Spinal cord (tissue), 10 donors: ENCODE measurements around the gene FGF8. TPM values are rescaled to one million over a fixed set of nuclear protein-coding genes. Genes with fewer than 3 reads are reported as not detected.

Experiments used
- DNase-seq, 6 donors: peaks; one replicate each; pipeline versions ENCODE4 v3.0.0 to v3.0.0-alpha.2; 2013 to 2015; ENCODE audit warnings: low spot score in 6 of 6, low read depth in 4 of 6
- H3K27ac ChIP-seq: one replicate; pipeline ENCODE4 v1.5.1; 2013; ENCODE audit warnings: low read depth, low read length, control low read depth
- H3K27me3 ChIP-seq: one replicate; pipeline ENCODE4 v1.6.1; 2013; ENCODE audit warnings: low read length; ENCODE audit not compliant: control insufficient read depth, insufficient read depth
- H3K36me3 ChIP-seq: one replicate; pipeline ENCODE4 v1.6.1; 2013; ENCODE audit warnings: low read length; ENCODE audit not compliant: control insufficient read depth, insufficient read depth
- H3K4me1 ChIP-seq: one replicate; pipeline ENCODE4 v1.6.1; 2013; ENCODE audit warnings: low read length; ENCODE audit not compliant: control insufficient read depth, insufficient read depth
- H3K4me3 ChIP-seq: one replicate; pipeline ENCODE4 v1.5.1; 2013; ENCODE audit warnings: low read depth, low read length, control low read depth
- H3K9me3 ChIP-seq: one replicate; pipeline ENCODE4 v1.6.1; 2013; ENCODE audit warnings: low read length; ENCODE audit not compliant: control insufficient read depth, insufficient read depth
- WGBS: methylation state at CpG from one replicate; pipeline ENCODE4 v1.1.5; 2013; ENCODE audit warnings: missing lambda C conversion rate; ENCODE audit not compliant: insufficient coverage; 5-methylcytosine and 5-hydroxymethylcytosine counted together
- polyA plus RNA-seq, 2 donors: library from polyadenylated mRNA; unstranded; fragments of 120-200 nt; gene quantifications; one replicate each; pipeline ENCODE4 v1.2.1, GENCODE V29; 2013; ENCODE audit not compliant: insufficient read length in 2 of 2
- total RNA-seq, 2 donors: library from RNA; depleted of rRNA in 1 of 2; stranded (reverse); fragments of 120-200 nt in 1 of 2; fragments of >200 nt in 1 of 2; gene quantifications; one replicate each; pipeline versions ENCODE4 v1.2.3 to v1.2.4, GENCODE V29; 2013 to 2014
- donor health status: healthy.

Gene FGF8
- total and polyA plus RNA-seq, 4 donors = 0.69 to 2.2 (median 1.2) TPM

DNA sequence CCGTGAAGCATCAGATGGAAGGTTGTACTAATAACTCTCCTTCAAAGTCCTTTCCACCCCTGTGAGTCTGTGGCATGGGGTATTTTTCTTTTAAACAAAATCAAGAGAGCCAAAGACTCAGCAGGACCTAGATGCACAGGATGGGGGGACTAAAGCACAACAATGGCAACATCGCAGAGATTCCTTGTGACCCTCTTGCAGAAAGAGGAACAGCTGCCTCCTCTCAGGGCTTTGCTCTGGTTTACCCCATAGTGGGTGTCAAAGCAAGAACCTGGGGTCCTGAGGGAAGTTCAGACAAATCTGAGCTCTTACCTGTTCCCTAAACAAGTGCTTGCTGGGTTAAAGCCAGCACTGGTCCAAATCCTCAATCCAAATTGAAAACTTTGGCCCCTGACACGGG, 39.2 kb downstream of the FGF8 start:
- WGBS = 17% methylated on average over 1 of the region's 3 CpGs
- Histone ChIP-seq H3K9me3 (no peaks in the 10 kb centered on the region), H3K27me3 (peaks cover 3% of the 10 kb centered on the region), H3K4me1 (no peaks in the 10 kb centered on the region), H3K27ac (no peak overlapping the region), H3K36me3 (no peaks in the 10 kb centered on the region), H3K4me3 (no peak overlapping the region)
- no peak for DNase-seq

DNA sequence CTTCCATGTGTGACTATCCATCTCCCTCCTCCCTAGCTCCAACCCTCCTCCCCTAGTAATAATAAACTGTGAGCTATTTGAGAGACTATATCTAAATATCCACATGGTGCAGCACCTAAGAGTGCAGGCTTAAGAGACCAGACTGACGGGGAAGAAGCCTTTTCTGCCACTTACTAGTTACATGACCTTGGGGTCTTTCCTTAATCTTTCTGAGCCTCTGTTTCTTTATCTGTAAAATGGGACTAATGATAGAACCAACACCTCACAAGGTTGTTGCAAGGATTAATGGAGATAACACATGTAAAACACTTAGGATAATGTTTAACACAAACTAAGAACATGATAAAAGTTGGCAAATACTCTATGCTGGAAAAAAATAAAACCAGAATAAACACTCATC, 43.8 kb downstream of the FGF8 start:
- H3K36me3 ChIP-seq = no peaks in the 10 kb centered on the region
- H3K9me3 ChIP-seq = no peaks in the 10 kb centered on the region
- peaks cover 3% of the 10 kb centered on the region for H3K27me3 ChIP-seq
- no peak overlapping the region for H3K27ac ChIP-seq
- no peak overlapping the region for H3K4me3 ChIP-seq
- no CpG with 5 or more reads among the region's 1 CpG for WGBS
- H3K4me1 ChIP-seq = no peaks in the 10 kb centered on the region
- DNase-seq = no peak

DNA sequence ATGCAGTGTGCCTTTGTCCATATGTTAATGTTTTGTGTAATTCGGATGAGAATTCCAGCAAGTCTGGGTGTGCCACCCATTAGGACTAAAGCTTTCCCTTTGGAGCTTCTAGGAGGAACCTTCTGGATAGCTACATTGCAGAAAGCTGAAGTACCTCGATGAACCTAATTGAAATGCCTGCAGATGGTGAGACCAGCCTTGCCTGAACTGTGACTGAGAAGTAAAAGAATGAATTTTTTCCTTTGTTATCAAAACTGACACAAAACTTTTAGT, 49.9 kb downstream of the FGF8 start:
- Histone ChIP-seq H3K36me3 (no peaks in the 10 kb centered on the region), H3K4me1 (no peaks in the 10 kb centered on the region), H3K27me3 (no peaks in the 10 kb centered on the region), H3K27ac (no peak overlapping the region), H3K4me3 (no peak overlapping the region), H3K9me3 (no peaks in the 10 kb centered on the region)
- 40% methylated on average over 1 of the region's 2 CpGs for WGBS
- no peak for DNase-seq

GRCh38 chr10:101725296-101726114, 50.4 kb downstream of the FGF8 start:
- no peaks in the 10 kb centered on the region for H3K4me1 ChIP-seq

GRCh38 chr10:101724446-101724845, 51.5 kb downstream of the FGF8 start:
- no peak overlapping the region for H3K4me3 ChIP-seq
- H3K4me1 ChIP-seq = no peaks in the 10 kb centered on the region
- no peaks in the 10 kb centered on the region for H3K27me3 ChIP-seq
- 83% methylated on average over 2 of the region's 2 CpGs for WGBS
- H3K9me3 ChIP-seq = no peaks in the 10 kb centered on the region
- DNase-seq = no peak
- no peaks in the 10 kb centered on the region for H3K36me3 ChIP-seq
- no peak overlapping the region for H3K27ac ChIP-seq

More at GRCh38 chr10:101725296-101726114, 50.4 kb downstream of the FGF8 start:
- no peaks in the 10 kb centered on the region for H3K36me3 ChIP-seq
- WGBS = 63% methylated on average over 6 of the region's 8 CpGs
- no peak for DNase-seq
- H3K27ac ChIP-seq = no peak overlapping the region
- no peak overlapping the region for H3K4me3 ChIP-seq
- H3K9me3 ChIP-seq = no peaks in the 10 kb centered on the region
- H3K27me3 ChIP-seq = no peaks in the 10 kb centered on the region

DNA sequence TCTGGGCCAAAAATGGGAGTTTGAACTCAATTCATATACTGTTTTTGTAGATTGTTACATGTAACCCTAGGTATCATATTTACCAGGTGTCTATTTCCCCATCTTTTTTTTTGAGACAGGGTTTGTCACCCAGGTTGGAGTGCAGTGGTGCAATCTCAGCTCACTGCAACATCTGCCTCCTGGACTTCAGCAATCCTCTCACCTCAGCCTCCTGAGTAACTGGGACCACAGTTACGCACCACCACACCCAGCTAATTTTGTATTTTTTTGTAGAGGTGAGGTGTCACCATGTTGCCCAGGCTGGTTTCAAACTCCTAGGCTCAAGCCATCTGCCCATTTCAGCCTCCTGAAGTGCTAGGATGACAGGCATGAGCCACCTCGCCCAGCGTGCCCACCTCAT, 52.7 kb downstream of the FGF8 start:
- 89% methylated on average over 2 of the region's 3 CpGs for WGBS
- H3K4me3 ChIP-seq = no peak overlapping the region
- no peaks in the 10 kb centered on the region for H3K4me1 ChIP-seq
- no peak overlapping the region for H3K27ac ChIP-seq
- DNase-seq = no peak
- no peaks in the 10 kb centered on the region for H3K36me3 ChIP-seq
- H3K27me3 ChIP-seq = no peaks in the 10 kb centered on the region
- H3K9me3 ChIP-seq = no peaks in the 10 kb centered on the region

- no peaks in the 10 kb centered on the region for H3K4me1 ChIP-seq
- 100% methylated on average over 2 of the region's 2 CpGs for WGBS
- no peak overlapping the region for H3K4me3 ChIP-seq
- no peaks in the 10 kb centered on the region for H3K27me3 ChIP-seq
- DNase-seq = no peak
- H3K27ac ChIP-seq = no peak overlapping the region
- no peaks in the 10 kb centered on the region for H3K9me3 ChIP-seq
- no peaks in the 10 kb centered on the region for H3K36me3 ChIP-seq
Observed at GRCh38 chr10:101721806-101722205, 54.1 kb downstream of the FGF8 start.

DNA sequence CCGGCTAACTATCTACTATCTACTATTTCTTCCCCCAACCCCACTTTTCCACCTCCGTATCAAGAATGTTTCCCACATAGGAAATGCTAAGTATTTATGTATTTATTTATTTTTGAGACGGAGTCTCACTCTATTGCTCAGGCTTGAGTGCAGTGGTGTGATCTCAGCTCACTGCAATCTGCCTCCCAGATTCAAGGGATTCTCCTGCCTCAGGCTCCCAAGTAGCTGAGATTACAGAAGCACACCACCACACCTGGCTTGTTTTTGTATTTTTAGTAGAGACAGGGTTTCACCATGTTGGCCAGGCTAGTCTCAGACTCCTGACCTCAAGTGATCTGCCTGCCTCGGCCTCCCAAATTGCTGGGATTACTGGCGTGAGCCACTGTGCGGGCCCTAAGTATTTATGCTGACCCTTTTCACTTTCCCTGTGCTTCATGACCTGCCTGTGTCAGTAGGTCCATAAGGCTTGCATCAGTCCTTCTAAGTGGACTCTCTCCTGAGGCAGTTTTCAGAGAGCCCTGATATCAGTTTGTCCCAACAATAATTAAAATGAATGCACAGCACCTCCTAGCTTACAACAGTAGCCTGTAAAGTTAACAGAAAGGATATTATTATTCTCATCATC, 55.2 kb downstream of the FGF8 start:
- H3K27ac ChIP-seq = no peak overlapping the region
- 96% methylated on average over 3 of the region's 6 CpGs for WGBS
- H3K4me3 ChIP-seq = no peak overlapping the region
- no peak for DNase-seq
- H3K4me1 ChIP-seq = no peaks in the 10 kb centered on the region
- H3K9me3 ChIP-seq = no peaks in the 10 kb centered on the region
- no peaks in the 10 kb centered on the region for H3K36me3 ChIP-seq
- no peaks in the 10 kb centered on the region for H3K27me3 ChIP-seq
